ENCODE measurements around the gene AGMAT. TPM values are rescaled to one million over a fixed set of nuclear protein-coding genes. Genes with fewer than 3 reads are reported as not detected.

AGMAT gene
- total and polyA plus RNA-seq, 2 of the 13 experiments (the other 11 are each of a cell fraction or from before 2014, with no cell fraction given) = 59.1 to 174 TPM

DNA sequence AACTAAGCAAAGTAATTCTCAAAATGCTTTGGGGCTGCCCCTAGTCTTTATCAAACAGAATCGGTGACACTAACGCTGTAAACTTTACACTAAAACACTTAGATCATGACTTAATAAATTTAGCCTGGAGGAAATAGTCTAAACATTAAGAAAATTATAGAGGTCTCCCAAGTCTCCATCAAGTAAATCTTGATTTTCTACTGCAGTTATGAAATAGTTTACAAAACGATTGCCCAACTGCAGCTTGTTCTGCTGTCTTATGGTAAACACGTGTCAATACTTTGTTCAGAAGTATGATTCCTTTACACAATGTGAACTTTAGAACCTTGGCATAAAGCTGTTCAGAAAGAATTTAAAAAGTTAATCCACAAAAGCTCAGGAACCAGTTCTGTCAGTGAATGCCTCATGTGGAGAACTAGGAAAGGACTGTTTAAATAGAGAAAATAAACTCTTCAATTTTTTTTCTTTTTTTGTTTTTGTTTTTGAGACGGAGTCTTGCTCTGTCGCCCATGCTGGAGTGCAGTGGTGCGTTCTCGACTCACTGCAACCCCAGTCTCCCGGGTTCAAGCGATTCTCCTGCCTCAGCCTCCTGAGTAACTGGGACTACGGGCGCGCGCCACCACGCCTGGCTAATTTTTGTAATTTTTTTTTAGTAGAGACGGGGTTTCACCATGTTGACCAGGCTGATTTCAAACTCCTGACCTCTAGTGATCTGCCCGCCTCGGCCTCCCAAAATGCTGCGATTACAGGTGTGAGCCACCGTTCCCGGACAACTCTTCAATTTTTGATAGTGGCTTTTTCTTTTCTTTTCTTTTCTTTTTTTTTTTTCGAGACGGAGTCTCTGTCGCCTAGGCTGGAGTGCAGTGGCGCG lies 34.0 kb upstream of the AGMAT start (continued):
- TF ChIP-seq SP2 (CRISPR knock-in tag; IDR thresholded peaks at IDR 0.05) (no peak), TBX3 (IDR thresholded peaks at IDR 0.05; ENCODE audit: borderline replicate concordance) (no peak; the same call in 1 of the 2 replicates), ZSCAN25 (CRISPR knock-in tag; IDR thresholded peaks at IDR 0.05) (no peak), NCOR1 (IDR thresholded peaks at IDR 0.05; ENCODE audit: borderline replicate concordance, low read length) (peak; percentile 99), NFKBIZ (CRISPR knock-in tag; IDR thresholded peaks at IDR 0.05) (peak; percentile 41; the same call in 1 of the 2 replicates), HNF4A (CRISPR knock-in tag; IDR thresholded peaks at IDR 0.05) (peak; percentile 92), PPARG (CRISPR knock-in tag; conservative IDR thresholded peaks at IDR 0.05) (peak; percentile 72), ZNF3 (CRISPR knock-in tag; IDR thresholded peaks at IDR 0.05) (peak; percentile 52; the same call in 1 of the 2 replicates), ZNF567 (CRISPR knock-in tag; IDR thresholded peaks at IDR 0.05; ENCODE audit: borderline replicate concordance) (no peak), PHF8 (CRISPR knock-in tag; IDR thresholded peaks at IDR 0.05) (no peak), ZNF589 (CRISPR knock-in tag; conservative IDR thresholded peaks at IDR 0.05) (no peak)
- TF ChIP-seq, protein P1, sequence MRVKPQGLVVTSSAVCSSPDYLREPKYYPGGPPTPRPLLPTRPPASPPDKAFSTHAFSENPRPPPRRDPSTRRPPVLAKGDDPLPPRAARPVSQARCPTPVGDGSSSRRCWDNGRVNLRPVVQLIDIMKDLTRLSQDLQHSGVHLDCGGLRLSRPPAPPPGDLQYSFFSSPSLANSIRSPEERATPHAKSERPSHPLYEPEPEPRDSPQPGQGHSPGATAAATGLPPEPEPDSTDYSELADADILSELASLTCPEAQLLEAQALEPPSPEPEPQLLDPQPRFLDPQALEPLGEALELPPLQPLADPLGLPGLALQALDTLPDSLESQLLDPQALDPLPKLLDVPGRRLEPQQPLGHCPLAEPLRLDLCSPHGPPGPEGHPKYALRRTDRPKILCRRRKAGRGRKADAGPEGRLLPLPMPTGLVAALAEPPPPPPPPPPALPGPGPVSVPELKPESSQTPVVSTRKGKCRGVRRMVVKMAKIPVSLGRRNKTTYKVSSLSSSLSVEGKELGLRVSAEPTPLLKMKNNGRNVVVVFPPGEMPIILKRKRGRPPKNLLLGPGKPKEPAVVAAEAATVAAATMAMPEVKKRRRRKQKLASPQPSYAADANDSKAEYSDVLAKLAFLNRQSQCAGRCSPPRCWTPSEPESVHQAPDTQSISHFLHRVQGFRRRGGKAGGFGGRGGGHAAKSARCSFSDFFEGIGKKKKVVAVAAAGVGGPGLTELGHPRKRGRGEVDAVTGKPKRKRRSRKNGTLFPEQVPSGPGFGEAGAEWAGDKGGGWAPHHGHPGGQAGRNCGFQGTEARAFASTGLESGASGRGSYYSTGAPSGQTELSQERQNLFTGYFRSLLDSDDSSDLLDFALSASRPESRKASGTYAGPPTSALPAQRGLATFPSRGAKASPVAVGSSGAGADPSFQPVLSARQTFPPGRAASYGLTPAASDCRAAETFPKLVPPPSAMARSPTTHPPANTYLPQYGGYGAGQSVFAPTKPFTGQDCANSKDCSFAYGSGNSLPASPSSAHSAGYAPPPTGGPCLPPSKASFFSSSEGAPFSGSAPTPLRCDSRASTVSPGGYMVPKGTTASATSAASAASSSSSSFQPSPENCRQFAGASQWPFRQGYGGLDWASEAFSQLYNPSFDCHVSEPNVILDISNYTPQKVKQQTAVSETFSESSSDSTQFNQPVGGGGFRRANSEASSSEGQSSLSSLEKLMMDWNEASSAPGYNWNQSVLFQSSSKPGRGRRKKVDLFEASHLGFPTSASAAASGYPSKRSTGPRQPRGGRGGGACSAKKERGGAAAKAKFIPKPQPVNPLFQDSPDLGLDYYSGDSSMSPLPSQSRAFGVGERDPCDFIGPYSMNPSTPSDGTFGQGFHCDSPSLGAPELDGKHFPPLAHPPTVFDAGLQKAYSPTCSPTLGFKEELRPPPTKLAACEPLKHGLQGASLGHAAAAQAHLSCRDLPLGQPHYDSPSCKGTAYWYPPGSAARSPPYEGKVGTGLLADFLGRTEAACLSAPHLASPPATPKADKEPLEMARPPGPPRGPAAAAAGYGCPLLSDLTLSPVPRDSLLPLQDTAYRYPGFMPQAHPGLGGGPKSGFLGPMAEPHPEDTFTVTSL (CRISPR knock-in tag; IDR thresholded peaks at IDR 0.05; ENCODE audit: borderline replicate concordance) = peak; percentile 70; the same call in 1 of the 2 replicates
